GM12878 (cell line): Measurements from ENCODE around the gene MYD88.

ENCODE experiments used
- CEBPB ChIP-seq, 2 experiments: fragments of 150-350 bp in 1 of 2; IDR thresholded peaks; 2 replicates each; pipeline ENCODE4 v1.6.1; 2012 to 2014; ENCODE audit warnings: low read depth in 2 of 2, low read length in 2 of 2, borderline replicate concordance in 1 of 2, inconsistent platforms in 1 of 2
- CHD1 ChIP-seq: IDR thresholded peaks from 2 replicates; pipeline ENCODE4 v1.6.1; 2012; ENCODE audit warnings: low read depth, low read length, improper control_type of control experiment
- CTCF ChIP-seq, 3 experiments: IDR thresholded peaks in 2 of 3; conservative IDR thresholded peaks in 1 of 3; 2 replicates each; pipeline ENCODE4 v1.5.1; 2011; ENCODE audit warnings: low read depth in 3 of 3, low read length in 3 of 3, mild to moderate bottlenecking in 3 of 3, control low read depth in 2 of 3, moderate library complexity in 2 of 3, inconsistent platforms in 1 of 3, mixed read lengths in 1 of 3; ENCODE audit not compliant: control insufficient read depth in 2 of 3, insufficient read depth in 1 of 3; ENCODE audit errors: extremely low read depth in 1 of 3
- GATAD2B ChIP-seq: fragments of 450-650 bp; conservative IDR thresholded peaks from 2 replicates; pipeline ENCODE4 v1.6.1; 2017; ENCODE audit warnings: low read depth, mild to moderate bottlenecking, moderate library complexity
- JUND ChIP-seq: IDR thresholded peaks from 2 replicates; pipeline ENCODE4 v1.6.1; 2012; ENCODE audit warnings: low read depth, mild to moderate bottlenecking, low read length, improper control_type of control experiment, moderate library complexity
- MAX ChIP-seq: IDR thresholded peaks from 2 replicates; pipeline ENCODE4 v1.6.1; 2012; ENCODE audit warnings: low read depth, low read length, improper control_type of control experiment
- MYC ChIP-seq: IDR thresholded peaks from 2 replicates; pipeline ENCODE4 v1.6.1; 2011; ENCODE audit warnings: mild to moderate bottlenecking, low read length, moderate library complexity, inconsistent platforms; ENCODE audit not compliant: insufficient read depth, insufficient replicate concordance, insufficient read length, severe bottlenecking
- NKRF ChIP-seq: fragments of 450-650 bp; conservative IDR thresholded peaks from 2 replicates; pipeline ENCODE4 v1.6.1; 2017; ENCODE audit warnings: mild to moderate bottlenecking, moderate library complexity
- NRF1 ChIP-seq: conservative IDR thresholded peaks from 2 replicates; pipeline ENCODE4 v1.6.1; 2011; ENCODE audit warnings: mild to moderate bottlenecking, low read depth, low read length, improper control_type of control experiment
- POLR2A ChIP-seq: IDR thresholded peaks from 2 replicates; pipeline ENCODE4 v1.6.1; 2011; ENCODE audit warnings: low read depth, mild to moderate bottlenecking, low read length
- STAT1 ChIP-seq: fragments of 450-650 bp; conservative IDR thresholded peaks from 2 replicates; pipeline ENCODE4 v1.6.1; 2014; ENCODE audit warnings: antibody characterized with exemption, mild to moderate bottlenecking
- ZBTB4 ChIP-seq: fragments of 450-650 bp; formaldehyde crosslinking; IDR thresholded peaks from 2 replicates; pipeline ENCODE4 v1.4.0; 2022; ENCODE audit warnings: mild to moderate bottlenecking, moderate library complexity
- ZNF274 ChIP-seq: IDR thresholded peaks from one replicate; pipeline ENCODE4 v1.8.0; 2011; ENCODE audit not compliant: insufficient read length, insufficient read depth

- TF ChIP-seq CHD1 (no peak), STAT1 (no peak), NRF1 (no peak), POLR2A (no peak), NKRF (no peak), CTCF (IDR thresholded peaks at IDR 0.05 in 2 of 3, conservative IDR thresholded peaks at IDR 0.05 in 1 of 3; ENCODE audit: control insufficient read depth in 2 of 3, extremely low read depth in 1 of 3, insufficient read depth in 1 of 3, low read depth in 3 of 3, low read length in 3 of 3) (no peak), MAX (no peak), CEBPB (IDR thresholded peaks at IDR 0.05; ENCODE audit: borderline replicate concordance in 1 of 2, low read depth in 2 of 2, low read length in 2 of 2) (no peak), ZBTB4 (no peak), ZNF274 (no peak), GATAD2B (no peak), MYC (no peak), JUND (no peak)
These were observed 16.3 kb downstream of the MYD88 start for GRCh38 chr3:38154625-38155255.
